GM18867 (cell line): ENCODE data around the gene TBX4.

Experiments
- ATAC-seq: cut with Tn5 transposase; IDR thresholded peaks from one replicate; pipeline ENCODE4 v1.9.1; 2021; ENCODE audit warnings: mild to moderate bottlenecking, moderate library complexity; ENCODE audit not compliant: unreplicated experiment

The TBX4 gene

GRCh38 chr17:61412860-61413660 lies 39.2 kb upstream of the TBX4 start:
- ATAC-seq, result no peak

GRCh38 chr17:61413661-61414126 lies 38.5 kb upstream of the TBX4 start:
- no peak for ATAC-seq

GRCh38 chr17:61414141-61414935 lies 37.9 kb upstream of the TBX4 start:
- no peak for ATAC-seq

GRCh38 chr17:61414936-61415251 lies 37.3 kb upstream of the TBX4 start:
- no peak for ATAC-seq

GRCh38 chr17:61415374-61416210 lies 36.6 kb upstream of the TBX4 start:
- ATAC-seq, result no peak

GRCh38 chr17:61416211-61416539 lies 36.0 kb upstream of the TBX4 start:
- ATAC-seq, result no peak

- peak; percentile 56 for ATAC-seq
These were observed 35.5 kb upstream of the TBX4 start for GRCh38 chr17:61416540-61417363.

GRCh38 chr17:61418449-61418848 lies 33.8 kb upstream of the TBX4 start:
- ATAC-seq, result no peak

- ATAC-seq, result no peak
These were observed 32.7 kb upstream of the TBX4 start for GRCh38 chr17:61419496-61420046.

- ATAC-seq, result no peak
These were observed 32.2 kb upstream of the TBX4 start for GRCh38 chr17:61420052-61420451.

GRCh38 chr17:61420745-61421398 lies 31.4 kb upstream of the TBX4 start:
- no peak for ATAC-seq

- no peak for ATAC-seq
These were observed 30.8 kb upstream of the TBX4 start for GRCh38 chr17:61421460-61421859.

- no peak for ATAC-seq
These were observed 30.0 kb upstream of the TBX4 start for GRCh38 chr17:61422116-61422799.

- no peak for ATAC-seq
These were observed 29.4 kb upstream of the TBX4 start for GRCh38 chr17:61422869-61423268.

- ATAC-seq, result no peak
These were observed 28.1 kb upstream of the TBX4 start for GRCh38 chr17:61423967-61424649.

- no peak for ATAC-seq
These were observed 26.3 kb upstream of the TBX4 start for GRCh38 chr17:61425682-61426481.

GRCh38 chr17:61426482-61427304 lies 25.5 kb upstream of the TBX4 start:
- no peak for ATAC-seq
